K562 (cell line): Measurements from ENCODE around the gene TTBK1. TPM values are rescaled to one million over a fixed set of nuclear protein-coding genes. Genes with fewer than 3 reads are reported as not detected.
A peak's percentile ranks its signal among the peaks of the same experiment; 100 is the strongest.

Source experiments
- ATAC-seq: fragments of 200-7000 bp; cut with Tn5 transposase; 3 replicates; pipeline ENCODE4 v1.9.1; 2020; ENCODE audit warnings: moderate library complexity
- BruUV-seq: library from RNA; stranded (reverse); fragments of 400-500 nt; replicated peaks from 2 replicates; lab custom pipeline; 2021; lab: Mats Ljungman, UMichigan
- CTCF ChIA-PET: fragments of 300-600 bp; formaldehyde crosslinking; extraction: SDS; loops from one replicate; lab custom pipeline; 2021; ENCODE audit warnings: low intra/inter-chr PET ratio; lab: Yijun Ruan, JAX
- POLR2A ChIA-PET: fragments of 300-600, 350-650 bp; sonication (Branson Sonifier 250); formaldehyde crosslinking; extraction: SDS; loops from one replicate; lab custom pipeline; 2021; ENCODE audit warnings: antibody characterized with exemption, inconsistent platforms; lab: Yijun Ruan, JAX
- DNase-seq, 4 experiments: peaks; one replicate each; pipeline versions ENCODE4 v3.0.0 to v3.0.0-alpha.2; 2011 to 2018; ENCODE audit warnings: low spot score in 3 of 4, mixed read lengths in 3 of 4; ENCODE audit errors: extremely low read depth in 1 of 4
- FAIRE-seq: peaks from 2 replicates; lab custom pipeline; 2011; peaks lifted over from hg19 to GRCh38; lab: Jason Lieb, UNC
- H2AFZ ChIP-seq: 2 replicates; pipeline ENCODE4 v1.6.0; 2011; ENCODE audit warnings: low read depth, low read length, control low read depth, inconsistent platforms
- H3K27ac ChIP-seq: fragments of 200-600 bp; 3 replicates; pipeline ENCODE4 v1.8.0; 2011; ENCODE audit warnings: low read depth, mild to moderate bottlenecking, control low read depth, inconsistent platforms, low read length, moderate library complexity, mixed read lengths; ENCODE audit errors: extremely low read depth
- H3K27me3 ChIP-seq, 2 experiments: fragments of 300-600 bp in 1 of 2; 2 replicates in 1 of 2; 3 replicates in 1 of 2; pipeline versions ENCODE4 v1.6.0 to v1.8.0; 2011; ENCODE audit warnings: inconsistent platforms in 2 of 2, low read length in 2 of 2, mild to moderate bottlenecking in 1 of 2, mixed read lengths in 1 of 2, moderate library complexity in 1 of 2; ENCODE audit not compliant: control insufficient read depth in 2 of 2, insufficient read depth in 2 of 2
- H3K36me3 ChIP-seq: fragments of 300-600 bp; 3 replicates; pipeline ENCODE4 v1.8.0; 2011; ENCODE audit warnings: mild to moderate bottlenecking, low read length, inconsistent platforms; ENCODE audit not compliant: control insufficient read depth, insufficient read depth
- H3K4me1 ChIP-seq, 2 experiments: fragments of 200-600 bp in 1 of 2; replicated peaks in 1 of 2; 2 replicates in 1 of 2; 3 replicates in 1 of 2; pipeline versions ENCODE4 v1.5.1 to v1.8.0; 2011; ENCODE audit warnings: inconsistent platforms in 2 of 2, low read length in 2 of 2, mild to moderate bottlenecking in 1 of 2, mixed read lengths in 1 of 2, moderate library complexity in 1 of 2; ENCODE audit not compliant: control insufficient read depth in 2 of 2, insufficient read depth in 2 of 2
- H3K4me2 ChIP-seq: 2 replicates; pipeline ENCODE4 v1.6.1; 2011; ENCODE audit warnings: low read length, control low read depth, inconsistent platforms, mixed read lengths; ENCODE audit not compliant: insufficient read depth
- H3K4me3 ChIP-seq: fragments of 200-600 bp; sonication (generic), shearing (Covaris generic); 2 replicates; pipeline ENCODE4 v1.5.1; 2016; ENCODE audit warnings: control low read depth, inconsistent platforms
- H3K79me2 ChIP-seq: fragments of 200-600 bp; 3 replicates; pipeline ENCODE4 v1.8.0; 2011; ENCODE audit warnings: low read length, inconsistent platforms; ENCODE audit not compliant: control insufficient read depth, insufficient read depth
- H3K9ac ChIP-seq, 2 experiments: 2 replicates each; pipeline versions ENCODE4 v1.6.0 to v1.6.1; 2011; ENCODE audit warnings: low read depth in 2 of 2, low read length in 2 of 2, control low read depth in 1 of 2, inconsistent platforms in 1 of 2, mild to moderate bottlenecking in 1 of 2, mixed read lengths in 1 of 2; ENCODE audit not compliant: insufficient read depth in 1 of 2
- H3K9me1 ChIP-seq: one replicate; pipeline ENCODE4 v1.6.0; 2011; ENCODE audit warnings: inconsistent platforms, mild to moderate bottlenecking, low read length, moderate library complexity; ENCODE audit not compliant: control insufficient read depth, insufficient read depth
- H3K9me3 ChIP-seq: replicated peaks from 2 replicates; pipeline ENCODE4 v1.5.1; 2011; ENCODE audit warnings: low read depth, low read length, inconsistent platforms; ENCODE audit not compliant: control insufficient read depth, insufficient read depth
- H4K20me1 ChIP-seq: replicated peaks from 2 replicates; pipeline ENCODE4 v1.6.1; 2011; ENCODE audit warnings: low read length, inconsistent platforms, mixed read lengths; ENCODE audit not compliant: control insufficient read depth, insufficient read depth
- CEBPB ChIP-seq: fragments of 450-650 bp; IDR thresholded peaks from 2 replicates; pipeline ENCODE4 v1.6.1; 2016; ENCODE audit warnings: missing genetic modification characterization, missing compliant biosample characterization
- CTCF ChIP-seq, 3 experiments: IDR thresholded peaks in 2 of 3; conservative IDR thresholded peaks in 1 of 3; 2 replicates each; pipeline ENCODE4 v1.5.1; 2011 to 2012; ENCODE audit warnings: low read length in 3 of 3, mild to moderate bottlenecking in 3 of 3, control low read depth in 2 of 3, improper control_type of control experiment in 1 of 3, inconsistent platforms in 1 of 3, low read depth in 1 of 3, mixed read lengths in 1 of 3, moderate library complexity in 1 of 3; ENCODE audit not compliant: insufficient read depth in 2 of 3
- CTCFL ChIP-seq: IDR thresholded peaks from 2 replicates; pipeline ENCODE4 v1.6.1; 2011; ENCODE audit warnings: borderline replicate concordance, low read depth, mild to moderate bottlenecking, moderate library complexity, low read length; ENCODE audit not compliant: insufficient read depth, poor library complexity, severe bottlenecking
- GABPB2 ChIP-seq: fragments of 250-450 bp; sonication (Bioruptor Pico); conservative IDR thresholded peaks from 2 replicates; pipeline ENCODE4 v1.5.1; 2021; ENCODE audit warnings: mild to moderate bottlenecking
- SMC3 ChIP-seq: conservative IDR thresholded peaks from 2 replicates; pipeline ENCODE4 v1.6.1; 2011; ENCODE audit warnings: low read depth, low read length, improper control_type of control experiment; ENCODE audit not compliant: insufficient read depth
- ZNF639 ChIP-seq, 2 experiments: fragments of 200-800 bp in 1 of 2; sonication (Bioruptor generic) in 1 of 2; sonication (generic) in 1 of 2; formaldehyde crosslinking in 1 of 2; IDR thresholded peaks in 1 of 2; conservative IDR thresholded peaks in 1 of 2; 2 replicates each; pipeline versions ENCODE4 v1.5.0 to v1.6.1; 2016 to 2020; ENCODE audit warnings: missing compliant biosample characterization in 1 of 2, missing genetic modification characterization in 1 of 2, missing genetic modification reagents in 1 of 2
- WGBS: fragments of 100-300 bp; shearing (Covaris generic); methylation state at CpG from one replicate; pipeline ENCODE4 v1.1.6; 2016; ENCODE audit warnings: low coverage, mixed read lengths; ENCODE audit not compliant: insufficient coverage; ENCODE audit errors: missing lambda C conversion rate; 5-methylcytosine and 5-hydroxymethylcytosine counted together
- in situ Hi-C: fragments of 300-500 bp; cut with MboI; formaldehyde crosslinking; loops from 4 replicates; pipeline ENCODE4 v1.15.0; 2018; ENCODE audit warnings: inconsistent platforms, mixed read lengths
- intact Hi-C: fragments of 100-400 bp; cut with micrococcal nuclease; formaldehyde crosslinking; loops from 2 replicates; pipeline ENCODE4 v1.14.2; 2022
- polyA plus RNA-seq, 8 experiments: library from polyadenylated mRNA; depleted of rRNA in 4 of 8; stranded (reverse) in 5 of 8; unstranded in 3 of 8; fragments of >200 nt; fragmentation: Nextera tagmentation in 2 of 8; fragmentation: Illumina TruSeq in 1 of 8; extraction: Ambion mirVana in 2 of 8; extraction: Trizol in 1 of 8; gene quantifications; 2 replicates each; pipeline versions ENCODE4 v1.2.1 to v1.2.3, GENCODE V29; 2011 to 2014; ENCODE audit warnings: inconsistent platforms in 1 of 8, missing spikeins in 1 of 8
- total RNA-seq, 7 experiments: library from RNA; depleted of rRNA in 6 of 7; stranded (reverse); fragments of >200 nt in 6 of 7; fragmentation: Illumina TruSeq in 2 of 7; extraction: Trizol in 2 of 7; gene quantifications; 2 replicates each; pipeline versions ENCODE4 v1.2.1 to v1.2.3, GENCODE V29; 2011 to 2021; ENCODE audit warnings: low replicate concordance in 1 of 7

Gene TTBK1
- total and polyA plus RNA-seq, 9 of the 15 experiments (the other 6 are each of a cell fraction or from before 2014, with no cell fraction given), result not detected

GRCh38 chr6:43286980-43287716 lies 43.9 kb downstream of the TTBK1 start:
- no peaks in the 10 kb centered on the region for H3K79me2 ChIP-seq
- peaks cover 0 to 24% of the 10 kb centered on the region in 2 experiments; a peak in 2 of 5 replicates for H3K4me1 ChIP-seq
- no peaks in the 10 kb centered on the region for H3K36me3 ChIP-seq
- H3K4me3 ChIP-seq, result no peak overlapping the region
- ChIA-PET CTCF (no interaction called here), POLR2A (interaction anchor here (0.6 to 1.1 kb wide), 4 partner anchors 9 to 408 kb away, joined by 3 to 5 read pairs (median 3); partner anchors contain the start of gene RPL7L1)
- H3K9me1 ChIP-seq, result no peaks in the 10 kb centered on the region
- no TSS peak for BruUV-seq
- ATAC-seq (peak; percentile 86), DNase-seq (peak; percentile 45 to 62 (median 50)), FAIRE-seq (peak; percentile 74)
- H3K9ac ChIP-seq, result no peak overlapping the region; a peak in 1 of 4 replicates
- WGBS, result 6% methylated on average over 10 of the region's 10 CpGs
- H3K9me3 ChIP-seq, result no peaks in the 10 kb centered on the region
- 0 out of 2 replicates have a peak, but pooled peaks cover 4% of the 10 kb centered on the region for H4K20me1 ChIP-seq
- no peak overlapping the region for H3K27ac ChIP-seq
- H3K4me2 ChIP-seq, result no peak overlapping the region
- in situ Hi-C loops (no loop called here), intact Hi-C loops (no loop called here)
- H2AFZ ChIP-seq, result no peak overlapping the region
- peaks cover 36 to 58% of the 10 kb centered on the region in 2 experiments for H3K27me3 ChIP-seq
- TF ChIP-seq ZNF639 (CRISPR knock-in tag; conservative IDR thresholded peaks at IDR 0.05 in 1 of 2, IDR thresholded peaks at IDR 0.05 in 1 of 2), result no peak
- TF ChIP-seq CTCF (IDR thresholded peaks at IDR 0.05 in 2 of 3, conservative IDR thresholded peaks at IDR 0.05 in 1 of 3; ENCODE audit: insufficient read depth in 2 of 3, low read depth in 1 of 3, low read length in 3 of 3), result peak; percentile 60 to 71 (median 61)
- TF ChIP-seq CTCFL, result peak; percentile 6
- no peak for TF ChIP-seq CEBPB (tag)
- 0 out of 2 replicates have a peak, but pooled peaks have one; percentile 20 for TF ChIP-seq SMC3
- TF ChIP-seq GABPB2 (CRISPR knock-in tag), result no peak
